Neuronal stem cell (in vitro differentiated cells): ENCODE results near the gene CDH13.

ENCODE experiments used
- DNase-seq: peaks from one replicate; pipeline ENCODE4 v3.0.0-alpha.2; 2013; ENCODE audit warnings: low spot score
- H2AFZ ChIP-seq: one replicate; pipeline ENCODE4 v1.6.1; 2013; ENCODE audit warnings: mild to moderate bottlenecking, low read length, inconsistent platforms
- H2AK5ac ChIP-seq: 2 replicates; pipeline ENCODE4 v1.6.1; 2013; ENCODE audit warnings: low read depth, mild to moderate bottlenecking, inconsistent platforms, low read length, moderate library complexity, mixed read lengths
- H2BK120ac ChIP-seq: 2 replicates; pipeline ENCODE4 v1.6.1; 2013; ENCODE audit warnings: low read depth, mild to moderate bottlenecking, inconsistent platforms, low read length, moderate library complexity, mixed read lengths
- H2BK12ac ChIP-seq: one replicate; pipeline ENCODE4 v1.6.1; 2013; ENCODE audit warnings: low read length, inconsistent platforms
- H2BK15ac ChIP-seq: 2 replicates; pipeline ENCODE4 v1.6.1; 2013; ENCODE audit warnings: mild to moderate bottlenecking, low read length, inconsistent platforms, mixed read lengths
- H2BK5ac ChIP-seq: one replicate; pipeline ENCODE4 v1.6.1; 2013; ENCODE audit warnings: inconsistent platforms, mild to moderate bottlenecking, low read length, moderate library complexity
- H3K14ac ChIP-seq: one replicate; pipeline ENCODE4 v1.6.1; 2013; ENCODE audit warnings: low read length, inconsistent platforms
- H3K18ac ChIP-seq: 2 replicates; pipeline ENCODE4 v1.6.1; 2013; ENCODE audit warnings: low read length, inconsistent platforms
- H3K23ac ChIP-seq: 2 replicates; pipeline ENCODE4 v1.6.1; 2013; ENCODE audit warnings: low read depth, mild to moderate bottlenecking, mixed read lengths, low read length, inconsistent platforms; ENCODE audit not compliant: poor library complexity
- H3K27ac ChIP-seq: replicated peaks from 3 replicates; pipeline ENCODE4 v1.5.1; 2013; ENCODE audit warnings: low read length, inconsistent platforms
- H3K27me3 ChIP-seq, 3 experiments: 2 replicates each; pipeline ENCODE4 v1.6.1; 2013; ENCODE audit warnings: low read length in 3 of 3, mild to moderate bottlenecking in 2 of 3, inconsistent platforms in 1 of 3, low read depth in 1 of 3, mixed read lengths in 1 of 3, moderate library complexity in 1 of 3; ENCODE audit not compliant: control insufficient read depth in 3 of 3, insufficient read depth in 3 of 3
- H3K36me3 ChIP-seq, 2 donors: replicated peaks in 1 of 2; 2 replicates each; pipeline ENCODE4 v1.6.1; 2013; ENCODE audit warnings: low read length in 2 of 2; ENCODE audit not compliant: control insufficient read depth in 2 of 2, insufficient read depth in 2 of 2
- H3K4ac ChIP-seq: 2 replicates; pipeline ENCODE4 v1.6.1; 2013; ENCODE audit warnings: inconsistent platforms, mild to moderate bottlenecking, low read length, moderate library complexity
- H3K4me1 ChIP-seq, 2 donors: 1 replicate in 1 of 2; 2 replicates in 1 of 2; pipeline ENCODE4 v1.6.1; 2013; ENCODE audit warnings: low read length in 2 of 2, low read depth in 1 of 2; ENCODE audit not compliant: control insufficient read depth in 2 of 2, insufficient read depth in 1 of 2
- H3K4me2 ChIP-seq: one replicate; pipeline ENCODE4 v1.6.1; 2013; ENCODE audit warnings: mild to moderate bottlenecking, low read length, inconsistent platforms; ENCODE audit not compliant: insufficient read depth, poor library complexity, severe bottlenecking
- H3K4me3 ChIP-seq, 2 donors: 2 replicates each; pipeline ENCODE4 v1.5.1; 2013; ENCODE audit warnings: low read length in 2 of 2, mild to moderate bottlenecking in 2 of 2, inconsistent platforms in 1 of 2, moderate library complexity in 1 of 2
- H3K79me1 ChIP-seq: one replicate; pipeline ENCODE4 v1.6.1; 2013; ENCODE audit warnings: low read depth, mild to moderate bottlenecking, inconsistent platforms, low read length, moderate library complexity
- H3K9ac ChIP-seq: one replicate; pipeline ENCODE4 v1.6.1; 2013; ENCODE audit warnings: mild to moderate bottlenecking, low read depth, low read length, inconsistent platforms; ENCODE audit not compliant: poor library complexity
- H3K9me3 ChIP-seq, 2 donors: replicated peaks in 1 of 2; 2 replicates each; pipeline versions ENCODE3 to v1.6.1; 2013; ENCODE audit warnings: low read length in 2 of 2, mild to moderate bottlenecking in 2 of 2, inconsistent platforms in 1 of 2, low read depth in 1 of 2, mixed read lengths in 1 of 2, moderate library complexity in 1 of 2; ENCODE audit not compliant: control insufficient read depth in 2 of 2, insufficient read depth in 1 of 2
- H4K8ac ChIP-seq: one replicate; pipeline ENCODE4 v1.6.1; 2013; ENCODE audit warnings: low read depth, mild to moderate bottlenecking, inconsistent platforms, low read length, moderate library complexity
- H4K91ac ChIP-seq: one replicate; pipeline ENCODE4 v1.6.1; 2013; ENCODE audit warnings: low read length, low read depth, mild to moderate bottlenecking, inconsistent platforms; ENCODE audit not compliant: poor library complexity
- WGBS, 2 donors: extraction: QIAGEN DNeasy Blood & Tissue Kit; methylation state at CpG; one replicate each; pipeline ENCODE4 v1.1.7; 2013; ENCODE audit warnings: missing lambda C conversion rate in 2 of 2, mixed read lengths in 1 of 2; ENCODE audit not compliant: insufficient read length in 2 of 2, insufficient replicate concordance in 1 of 2; ENCODE audit errors: extremely low coverage in 2 of 2; 5-methylcytosine and 5-hydroxymethylcytosine counted together

Gene CDH13

GRCh38 chr16:82744958-82745357 lies 118.2 kb downstream of the CDH13 start:
- no peaks in the 10 kb centered on the region for H3K9me3 ChIP-seq
- no peak for DNase-seq
- no peaks in the 10 kb centered on the region for H3K36me3 ChIP-seq
- H3K23ac ChIP-seq, result no peak overlapping the region
- no peak overlapping the region for H2AK5ac ChIP-seq
- WGBS, 2 donors, result no CpG with 5 or more reads among the region's 7 CpGs
- H3K27ac ChIP-seq, result no peak overlapping the region
- H2AFZ ChIP-seq, result no peak overlapping the region
- H4K8ac ChIP-seq, result no peak overlapping the region
- H2BK12ac ChIP-seq, result no peak overlapping the region
- H2BK120ac ChIP-seq, result no peak overlapping the region
- H2BK5ac ChIP-seq, result no peak overlapping the region
- H4K91ac ChIP-seq, result no peak overlapping the region
- no peaks in the 10 kb centered on the region for H3K79me1 ChIP-seq
- no peak overlapping the region for H3K4me3 ChIP-seq
- no peak overlapping the region for H3K4ac ChIP-seq
- H3K27me3 ChIP-seq, result no peaks in the 10 kb centered on the region
- no peak overlapping the region for H2BK15ac ChIP-seq
- H3K18ac ChIP-seq, result no peak overlapping the region
- H3K4me2 ChIP-seq, result no peak overlapping the region
- H3K9ac ChIP-seq, result no peak overlapping the region
- no peak overlapping the region for H3K14ac ChIP-seq
- no peaks in the 10 kb centered on the region for H3K4me1 ChIP-seq

DNA sequence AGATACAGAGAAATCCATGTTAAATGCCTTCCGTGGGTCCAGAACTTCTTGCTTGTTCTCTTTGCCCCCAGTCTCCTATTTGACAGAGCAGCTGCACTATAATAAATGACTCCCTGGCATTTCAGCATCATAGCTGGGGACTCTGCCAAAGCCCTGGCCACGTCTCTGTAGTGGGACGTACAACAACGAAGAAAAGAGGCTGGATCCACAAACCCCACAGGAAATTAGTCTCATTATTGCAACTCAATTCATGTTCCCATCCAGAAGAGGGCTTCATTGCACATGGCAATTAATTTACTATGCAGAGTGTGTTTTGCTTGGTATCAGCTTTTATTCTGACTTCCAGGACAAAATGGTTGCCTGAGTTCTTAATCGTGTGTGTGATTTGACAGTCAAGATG lies 121.3 kb downstream of the CDH13 start:
- no peak overlapping the region for H3K4ac ChIP-seq

DNA sequence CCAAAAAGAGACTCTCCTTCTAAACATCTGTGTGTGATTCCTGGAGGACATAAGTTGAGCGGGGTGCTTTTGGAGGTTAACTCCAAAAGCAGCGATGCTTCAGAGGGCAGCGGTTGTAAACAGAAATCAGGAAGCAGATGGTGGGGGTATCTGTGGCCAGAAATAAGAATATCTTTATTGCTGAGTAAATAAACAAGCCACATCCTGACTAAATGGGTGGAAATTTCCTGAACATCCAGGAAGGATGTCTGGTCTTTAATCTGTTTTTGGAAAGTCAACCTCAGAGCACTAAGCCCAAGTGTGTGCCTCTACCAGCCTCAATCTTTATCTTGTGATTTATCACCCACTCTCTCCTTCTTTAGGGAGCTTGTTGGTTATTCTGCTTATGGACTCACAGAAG lies 123.3 kb downstream of the CDH13 start:
- WGBS, 2 donors, result no CpG with 5 or more reads among the region's 3 CpGs
- H4K91ac ChIP-seq, result no peak overlapping the region
- H3K9me3 ChIP-seq, result no peaks in the 10 kb centered on the region
- no peak overlapping the region for H2BK12ac ChIP-seq
- H3K9ac ChIP-seq, result no peak overlapping the region
- H3K27ac ChIP-seq, result no peak overlapping the region
- no peak overlapping the region for H2AK5ac ChIP-seq
- no peak overlapping the region for H3K4me3 ChIP-seq
- no peak overlapping the region for H2BK15ac ChIP-seq
- no peak overlapping the region for H3K23ac ChIP-seq
- H2AFZ ChIP-seq, result no peak overlapping the region
- no peak overlapping the region for H2BK120ac ChIP-seq
- H2BK5ac ChIP-seq, result no peak overlapping the region
- H3K36me3 ChIP-seq, result no peaks in the 10 kb centered on the region
- H3K4ac ChIP-seq, result no peak overlapping the region
- no peak overlapping the region for H3K4me2 ChIP-seq
- DNase-seq, result no peak
- no peak overlapping the region for H4K8ac ChIP-seq
- peaks cover 0 to 2% of the 10 kb centered on the region in 2 donors for H3K4me1 ChIP-seq
- H3K18ac ChIP-seq, result no peak overlapping the region
- no peaks in the 10 kb centered on the region for H3K27me3 ChIP-seq
- H3K79me1 ChIP-seq, result no peaks in the 10 kb centered on the region
- no peak overlapping the region for H3K14ac ChIP-seq

More for the DNA sequence above, 121.3 kb downstream of the CDH13 start:
- Histone ChIP-seq H3K23ac (no peak overlapping the region), H3K9ac (no peak overlapping the region), H3K9me3 (no peaks in the 10 kb centered on the region), H2BK5ac (no peak overlapping the region), H2AK5ac (no peak overlapping the region), H3K4me2 (no peak overlapping the region), H3K14ac (no peak overlapping the region), H3K36me3 (no peaks in the 10 kb centered on the region), H2BK15ac (no peak overlapping the region), H3K79me1 (no peaks in the 10 kb centered on the region), H4K91ac (no peak overlapping the region), H3K4me1 (peaks cover 0 to 2% of the 10 kb centered on the region in 2 donors), H4K8ac (no peak overlapping the region), H3K18ac (no peak overlapping the region), H3K27ac (no peak overlapping the region), H2BK120ac (no peak overlapping the region), H2AFZ (no peak overlapping the region), H3K27me3 (no peaks in the 10 kb centered on the region), H3K4me3 (no peak overlapping the region), H2BK12ac (no peak overlapping the region)
- WGBS, 2 donors, result no CpG with 5 or more reads among the region's 5 CpGs
- DNase-seq, result no peak

- whole genome bisulfite sequencing, 2 donors, result no CpG with 5 or more reads among the region's 2 CpGs
- Histone ChIP-seq H3K4me2 (no peak overlapping the region), H3K79me1 (no peaks in the 10 kb centered on the region), H3K18ac (no peak overlapping the region), H2BK15ac (no peak overlapping the region), H2BK120ac (no peak overlapping the region), H3K14ac (no peak overlapping the region), H3K4ac (no peak overlapping the region), H4K8ac (no peak overlapping the region), H4K91ac (no peak overlapping the region), H3K23ac (no peak overlapping the region), H3K9me3 (no peaks in the 10 kb centered on the region), H2BK12ac (no peak overlapping the region), H3K9ac (no peak overlapping the region), H3K4me1 (peaks cover 0 to 2% of the 10 kb centered on the region in 2 donors), H2AK5ac (no peak overlapping the region), H2BK5ac (no peak overlapping the region), H3K27me3 (no peaks in the 10 kb centered on the region), H2AFZ (no peak overlapping the region), H3K27ac (no peak overlapping the region), H3K4me3 (no peak overlapping the region), H3K36me3 (no peaks in the 10 kb centered on the region)
- DNase-seq, result no peak
Measured at GRCh38 chr16:82751020-82751419, 124.3 kb downstream of the CDH13 start.
